Endothelial cell of umbilical vein (primary cell): ENCODE measurements around the gene KRT81.

ENCODE experiments used
- CTCF ChIP-seq, 2 donors: IDR thresholded peaks; 1 replicate in 1 of 2; 2 replicates in 1 of 2; pipeline ENCODE4 v1.5.1; 2011; ENCODE audit warnings: low read length in 2 of 2, mild to moderate bottlenecking in 2 of 2, moderate library complexity in 2 of 2, control low read depth in 1 of 2, inconsistent platforms in 1 of 2, low read depth in 1 of 2; ENCODE audit not compliant: insufficient read depth in 1 of 2; ENCODE audit errors: extremely low read depth in 1 of 2
- EZH2 ChIP-seq: IDR thresholded peaks from 2 replicates; pipeline ENCODE4 v1.6.1; 2012; ENCODE audit warnings: borderline replicate concordance, low read depth, mild to moderate bottlenecking, moderate library complexity, low read length, inconsistent platforms; ENCODE audit not compliant: severe bottlenecking
- FOS ChIP-seq: IDR thresholded peaks from 2 replicates; pipeline ENCODE4 v1.6.1; 2011; ENCODE audit warnings: mild to moderate bottlenecking, low read length, moderate library complexity, borderline replicate concordance; ENCODE audit not compliant: insufficient read depth
- GATA2 ChIP-seq: IDR thresholded peaks from 2 replicates; pipeline ENCODE4 v1.7.0; 2011; ENCODE audit warnings: low read depth, mild to moderate bottlenecking, moderate library complexity, mixed read lengths, low read length; ENCODE audit not compliant: insufficient read length, insufficient read depth
- JUN ChIP-seq: IDR thresholded peaks from 2 replicates; pipeline ENCODE4 v1.6.1; 2011; ENCODE audit warnings: borderline replicate concordance, low read depth; ENCODE audit not compliant: insufficient read length, insufficient read depth
- MAX ChIP-seq: IDR thresholded peaks from 2 replicates; pipeline ENCODE4 v1.6.1; 2011; ENCODE audit not compliant: insufficient read depth, insufficient read length
- MYC ChIP-seq: IDR thresholded peaks from one replicate; pipeline ENCODE4 v1.6.1; 2011; ENCODE audit warnings: mild to moderate bottlenecking, low read depth, low read length
- POLR2A ChIP-seq: IDR thresholded peaks from 2 replicates; pipeline ENCODE4 v1.6.1; 2012; ENCODE audit warnings: low read depth, mild to moderate bottlenecking, control low read depth, low read length
- POLR2AphosphoS5 ChIP-seq: IDR thresholded peaks from 2 replicates; pipeline ENCODE4 v1.6.1; 2012; ENCODE audit warnings: low read depth, mild to moderate bottlenecking, control low read depth, low read length, moderate library complexity; ENCODE audit not compliant: insufficient read depth

- TF ChIP-seq CTCF (IDR thresholded peaks at IDR 0.05; ENCODE audit: extremely low read depth in 1 of 2, insufficient read depth in 1 of 2, low read depth in 1 of 2, low read length in 2 of 2) (no peak), MAX (no peak), POLR2A (no peak), FOS (no peak), EZH2 (no peak), POLR2AphosphoS5 (no peak), JUN (no peak), MYC (no peak), GATA2 (no peak)
These were observed 41.0 kb upstream of the KRT81 start for GRCh38 chr12:52332381-52332780.
